ENCODE measurements around the gene CD38.
"Not testable (repeated sequence)": the region's sequence is repeated elsewhere in the genome, so short reads cannot be mapped to it uniquely, and the experiment has no call there.

The CD38 gene

GRCh38 chr4:15757054-15757453 is 21.1 kb upstream of the CD38 start:
- DNase-seq (ENCODE audit: extremely low read depth, low read depth): no peak
- TF ChIP-seq, protein P1, sequence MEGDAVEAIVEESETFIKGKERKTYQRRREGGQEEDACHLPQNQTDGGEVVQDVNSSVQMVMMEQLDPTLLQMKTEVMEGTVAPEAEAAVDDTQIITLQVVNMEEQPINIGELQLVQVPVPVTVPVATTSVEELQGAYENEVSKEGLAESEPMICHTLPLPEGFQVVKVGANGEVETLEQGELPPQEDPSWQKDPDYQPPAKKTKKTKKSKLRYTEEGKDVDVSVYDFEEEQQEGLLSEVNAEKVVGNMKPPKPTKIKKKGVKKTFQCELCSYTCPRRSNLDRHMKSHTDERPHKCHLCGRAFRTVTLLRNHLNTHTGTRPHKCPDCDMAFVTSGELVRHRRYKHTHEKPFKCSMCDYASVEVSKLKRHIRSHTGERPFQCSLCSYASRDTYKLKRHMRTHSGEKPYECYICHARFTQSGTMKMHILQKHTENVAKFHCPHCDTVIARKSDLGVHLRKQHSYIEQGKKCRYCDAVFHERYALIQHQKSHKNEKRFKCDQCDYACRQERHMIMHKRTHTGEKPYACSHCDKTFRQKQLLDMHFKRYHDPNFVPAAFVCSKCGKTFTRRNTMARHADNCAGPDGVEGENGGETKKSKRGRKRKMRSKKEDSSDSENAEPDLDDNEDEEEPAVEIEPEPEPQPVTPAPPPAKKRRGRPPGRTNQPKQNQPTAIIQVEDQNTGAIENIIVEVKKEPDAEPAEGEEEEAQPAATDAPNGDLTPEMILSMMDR (IDR thresholded peaks at IDR 0.05; ENCODE audit: low read depth, low read length, missing control alignments): no peak
- no peak overlapping the region for H3K4me3 ChIP-seq (replicated peaks; ENCODE audit: low read depth, low read length)

DNA sequence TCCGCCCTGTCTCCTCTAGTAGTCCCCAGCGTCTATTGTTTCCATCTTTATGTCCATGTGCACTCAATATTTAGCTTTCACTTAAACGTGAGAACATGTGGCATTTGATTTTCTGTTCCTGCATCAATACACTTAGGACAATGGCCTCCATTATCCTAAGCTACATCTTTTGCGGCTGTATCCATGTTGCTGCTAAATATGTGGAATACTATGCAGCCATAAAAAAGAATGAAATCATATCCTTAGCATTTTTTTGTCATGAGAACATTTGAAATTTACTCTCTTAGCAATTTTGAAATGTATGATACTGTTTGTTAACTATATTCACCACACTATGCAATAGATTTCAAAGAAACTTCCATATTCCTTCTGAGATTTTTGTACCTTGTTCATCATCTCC is 19.8 kb upstream of the CD38 start:
- TF ChIP-seq, protein P1 (IDR thresholded peaks at IDR 0.05; ENCODE audit: low read depth, low read length, missing control alignments): no peak
- DNase-seq (ENCODE audit: extremely low read depth, low read depth): no peak
- H3K4me3 ChIP-seq (replicated peaks; ENCODE audit: low read depth, low read length): no peak overlapping the region

GRCh38 chr4:15762460-15762859 is 15.7 kb upstream of the CD38 start:
- not testable (repeated sequence) for H3K4me3 ChIP-seq (replicated peaks; ENCODE audit: low read depth, low read length); DNase-seq (ENCODE audit: extremely low read depth, low read depth)

DNA sequence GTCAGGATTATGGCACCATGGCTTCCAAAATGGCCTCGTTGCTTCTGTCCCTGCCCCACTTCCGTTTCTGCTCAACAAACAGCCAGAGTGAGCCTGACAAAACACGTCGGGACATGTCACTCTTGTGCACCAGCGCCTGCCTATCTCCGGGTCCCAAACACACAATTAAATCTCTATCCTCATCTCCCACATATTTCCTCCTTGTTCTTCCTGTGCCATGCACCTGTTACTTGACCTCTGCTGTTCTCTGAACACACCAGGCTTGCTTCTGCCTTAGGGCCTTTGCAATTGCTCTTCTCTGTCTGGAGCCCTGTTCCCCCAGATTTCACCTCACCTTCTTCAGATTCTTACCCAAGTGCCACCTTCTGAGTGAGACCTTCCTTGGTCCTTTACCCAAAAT is 12.7 kb upstream of the CD38 start:
- TF ChIP-seq, protein P1 (IDR thresholded peaks at IDR 0.05; ENCODE audit: low read depth, low read length, missing control alignments): no peak
- no peak overlapping the region for H3K4me3 ChIP-seq (replicated peaks; ENCODE audit: low read depth, low read length)
- no peak for DNase-seq (ENCODE audit: extremely low read depth, low read depth)

DNA sequence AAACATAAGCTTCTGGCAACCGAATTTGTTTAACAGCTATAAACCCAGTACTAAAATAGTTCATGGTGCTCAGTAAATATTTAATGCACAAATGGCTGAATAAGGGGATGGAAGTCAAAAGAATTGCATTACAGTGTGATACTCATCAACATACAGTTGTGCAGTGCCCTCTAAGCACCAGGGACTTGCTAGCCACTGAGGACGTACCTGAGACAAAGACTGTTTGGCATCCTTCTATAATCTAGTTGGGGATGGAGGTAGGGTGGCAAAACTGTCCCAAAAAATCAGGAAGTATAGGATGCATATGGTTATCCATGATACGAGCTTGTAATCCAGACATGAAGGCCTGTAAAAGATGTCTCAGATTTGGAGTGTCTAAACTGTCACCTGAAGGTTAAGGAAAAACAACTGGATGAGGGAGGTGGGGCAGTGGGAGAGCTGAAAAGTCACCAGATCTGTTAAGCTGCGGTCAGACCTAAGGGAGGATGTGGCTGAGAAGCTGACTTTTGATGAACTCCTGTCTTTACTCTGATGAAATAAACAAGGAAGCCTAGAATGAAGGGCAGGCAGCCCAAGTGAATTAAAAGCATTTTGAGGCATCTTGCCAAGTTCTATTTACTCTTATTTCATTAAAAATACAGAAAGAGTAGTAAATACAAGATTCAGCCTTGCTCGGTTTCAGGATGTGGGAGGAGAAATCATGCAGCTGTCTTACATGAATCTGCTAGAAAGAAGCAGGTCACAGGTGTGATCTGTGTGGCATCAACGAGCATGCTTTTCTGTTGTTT is 12.0 kb upstream of the CD38 start:
- H3K4me3 ChIP-seq (replicated peaks; ENCODE audit: low read depth, low read length): no peak overlapping the region
- TF ChIP-seq, protein P1 (IDR thresholded peaks at IDR 0.05; ENCODE audit: low read depth, low read length, missing control alignments): no peak
- DNase-seq (ENCODE audit: extremely low read depth, low read depth): no peak

DNA sequence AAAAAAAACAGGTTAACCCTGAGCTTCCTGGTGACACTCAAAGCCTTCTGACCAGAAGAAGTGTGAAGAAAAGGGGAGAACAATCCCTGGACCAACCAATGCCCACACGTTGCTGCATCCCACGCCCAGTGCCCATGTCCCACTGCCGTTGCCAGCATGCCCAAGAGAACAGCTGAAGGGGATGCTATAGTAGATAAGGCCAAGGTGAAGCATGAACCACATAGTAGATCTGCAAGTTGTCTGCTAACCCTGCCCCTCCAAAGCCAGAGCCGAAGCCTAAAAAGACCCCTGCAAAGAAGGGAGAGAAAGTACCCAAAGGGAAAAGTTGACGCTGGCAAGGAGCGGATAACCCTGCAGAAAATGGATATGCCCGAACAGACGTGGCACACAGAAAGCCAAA is 11.3 kb upstream of the CD38 start:
- TF ChIP-seq, protein P1 (IDR thresholded peaks at IDR 0.05; ENCODE audit: low read depth, low read length, missing control alignments): no peak
- H3K4me3 ChIP-seq (replicated peaks; ENCODE audit: low read depth, low read length): no peak overlapping the region
- no peak for DNase-seq (ENCODE audit: extremely low read depth, low read depth)

DNA sequence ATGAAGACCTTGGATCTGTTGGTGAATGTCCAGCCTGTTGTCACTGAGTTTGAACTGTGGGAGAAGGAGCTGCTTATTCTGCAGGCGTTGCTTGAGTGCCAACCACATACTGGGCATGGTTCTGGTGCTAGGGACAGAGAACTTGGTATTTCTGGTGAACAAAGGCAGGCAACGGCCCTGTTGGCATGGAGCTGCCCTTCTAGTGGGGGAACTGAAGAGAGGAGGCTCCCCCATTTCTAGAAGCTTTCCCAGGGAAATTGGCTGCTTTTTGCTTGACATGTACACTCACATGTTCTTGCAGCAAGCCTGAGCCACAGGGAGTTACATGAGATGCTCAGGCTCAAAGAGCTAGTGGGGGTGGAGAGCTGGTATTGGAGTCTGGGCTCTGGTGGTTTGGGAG is 8.9 kb upstream of the CD38 start:
- H3K4me3 ChIP-seq (replicated peaks; ENCODE audit: low read depth, low read length): no peak overlapping the region
- TF ChIP-seq, protein P1 (IDR thresholded peaks at IDR 0.05; ENCODE audit: low read depth, low read length, missing control alignments): no peak
- DNase-seq (ENCODE audit: extremely low read depth, low read depth): no peak
